Loucy (cell line): ENCODE measurements around the gene SEPTIN7.

ENCODE experiments used
- CTCF ChIP-seq: fragments of 200-600 bp; sonication (generic); conservative IDR thresholded peaks from 2 replicates; pipeline ENCODE4 v1.5.1; 2014; ENCODE audit warnings: mild to moderate bottlenecking, antibody characterized with exemption, low read length
- EZH2phosphoT487 ChIP-seq: fragments of 200-600 bp; IDR thresholded peaks from 2 replicates; pipeline ENCODE4 v1.6.1; 2018; ENCODE audit warnings: antibody characterized with exemption, mild to moderate bottlenecking, moderate library complexity, borderline replicate concordance

DNA sequence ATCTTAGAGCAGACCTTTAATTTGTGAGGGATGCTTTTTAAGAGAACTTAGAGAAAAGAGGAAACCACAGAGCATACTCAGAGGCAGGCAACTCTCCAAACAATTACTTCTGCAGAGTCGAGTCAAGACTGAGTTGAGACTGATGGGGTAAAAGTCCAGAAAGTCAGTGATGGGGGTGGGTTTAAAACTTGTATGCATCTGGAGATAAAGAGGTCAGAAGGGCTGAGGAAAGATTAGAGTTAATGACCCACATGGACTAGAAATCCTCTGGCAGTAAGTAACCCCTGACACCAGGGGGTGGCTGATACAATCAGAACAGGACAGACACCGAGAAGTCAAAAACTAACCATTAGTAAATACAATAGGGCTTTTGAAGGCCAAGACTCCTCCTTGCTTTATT, 42.4 kb upstream of the SEPTIN7 start:
- TF ChIP-seq CTCF (peak; percentile 36), EZH2phosphoT487 (no peak)
